Fibroblast of pulmonary artery (primary cell): Measurements from ENCODE around the gene ZMIZ1.

Experiments used
- DNase-seq: peaks from one replicate; pipeline ENCODE4 v3.0.0-alpha.2; 2010; ENCODE audit warnings: low read depth
- H3K4me3 ChIP-seq: replicated peaks from 2 replicates; pipeline ENCODE4 v1.5.1; 2011; ENCODE audit warnings: low read depth, mild to moderate bottlenecking, control low read depth, low read length, moderate library complexity
- CTCF ChIP-seq: IDR thresholded peaks from 2 replicates; pipeline ENCODE4 v1.5.1; 2011; ENCODE audit warnings: mild to moderate bottlenecking, control low read depth, low read length, inconsistent platforms; ENCODE audit errors: missing control alignments

Gene ZMIZ1

GRCh38 chr10:79179164-79179956 is 110.6 kb downstream of the ZMIZ1 start:
- no peak overlapping the region for H3K4me3 ChIP-seq
- DNase-seq: no peak
- TF ChIP-seq CTCF: peak; percentile 1

GRCh38 chr10:79179957-79180309 is 111.2 kb downstream of the ZMIZ1 start:
- TF ChIP-seq CTCF: no peak
- H3K4me3 ChIP-seq: no peak overlapping the region
- no peak for DNase-seq

- no peak for DNase-seq
- TF ChIP-seq CTCF: no peak
- no peak overlapping the region for H3K4me3 ChIP-seq
These were observed 111.9 kb downstream of the ZMIZ1 start for GRCh38 chr10:79180414-79181221.

- no peak for TF ChIP-seq CTCF
- DNase-seq: no peak
- no peak overlapping the region for H3K4me3 ChIP-seq
These were observed 112.5 kb downstream of the ZMIZ1 start for GRCh38 chr10:79181227-79181626.

- DNase-seq: no peak
- no peak overlapping the region for H3K4me3 ChIP-seq
- no peak for TF ChIP-seq CTCF
These were observed 113.1 kb downstream of the ZMIZ1 start for GRCh38 chr10:79181698-79182521.

DNA sequence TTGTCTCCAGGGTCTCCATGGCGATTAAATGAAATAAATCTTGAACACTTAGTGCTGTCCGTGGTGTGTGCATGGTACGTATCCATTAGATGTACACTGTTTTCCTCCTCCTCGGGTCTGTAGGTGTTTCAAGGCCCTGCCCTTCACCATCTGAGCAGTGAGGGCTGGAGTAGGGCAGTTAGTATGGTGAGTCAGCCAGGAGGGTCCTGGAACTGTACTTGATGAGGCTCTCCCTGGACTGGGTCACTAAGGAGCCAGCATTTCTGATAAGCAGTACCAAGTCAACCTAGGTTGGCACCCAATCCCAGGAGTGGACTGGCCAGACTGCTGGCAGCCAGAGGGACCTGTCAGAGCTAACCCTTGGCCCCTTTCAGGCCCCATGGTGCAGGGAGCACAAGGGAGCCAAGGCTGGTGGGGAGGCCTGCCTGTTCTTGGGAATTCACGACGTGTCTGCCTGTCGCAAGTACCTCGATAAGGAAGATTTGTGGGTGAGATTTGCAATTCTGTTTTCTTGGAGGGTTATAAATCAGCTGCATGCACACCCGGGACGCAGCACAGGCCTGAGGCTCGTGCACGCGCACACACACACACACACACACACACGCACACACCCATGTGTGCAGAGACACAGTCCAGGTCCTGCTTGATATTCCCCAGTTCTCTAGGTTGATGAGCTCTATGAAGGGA is 114.2 kb downstream of the ZMIZ1 start:
- no peak overlapping the region for H3K4me3 ChIP-seq
- no peak for TF ChIP-seq CTCF
- no peak for DNase-seq
